ENCODE measurements around the gene STK26.

The STK26 gene

DNA sequence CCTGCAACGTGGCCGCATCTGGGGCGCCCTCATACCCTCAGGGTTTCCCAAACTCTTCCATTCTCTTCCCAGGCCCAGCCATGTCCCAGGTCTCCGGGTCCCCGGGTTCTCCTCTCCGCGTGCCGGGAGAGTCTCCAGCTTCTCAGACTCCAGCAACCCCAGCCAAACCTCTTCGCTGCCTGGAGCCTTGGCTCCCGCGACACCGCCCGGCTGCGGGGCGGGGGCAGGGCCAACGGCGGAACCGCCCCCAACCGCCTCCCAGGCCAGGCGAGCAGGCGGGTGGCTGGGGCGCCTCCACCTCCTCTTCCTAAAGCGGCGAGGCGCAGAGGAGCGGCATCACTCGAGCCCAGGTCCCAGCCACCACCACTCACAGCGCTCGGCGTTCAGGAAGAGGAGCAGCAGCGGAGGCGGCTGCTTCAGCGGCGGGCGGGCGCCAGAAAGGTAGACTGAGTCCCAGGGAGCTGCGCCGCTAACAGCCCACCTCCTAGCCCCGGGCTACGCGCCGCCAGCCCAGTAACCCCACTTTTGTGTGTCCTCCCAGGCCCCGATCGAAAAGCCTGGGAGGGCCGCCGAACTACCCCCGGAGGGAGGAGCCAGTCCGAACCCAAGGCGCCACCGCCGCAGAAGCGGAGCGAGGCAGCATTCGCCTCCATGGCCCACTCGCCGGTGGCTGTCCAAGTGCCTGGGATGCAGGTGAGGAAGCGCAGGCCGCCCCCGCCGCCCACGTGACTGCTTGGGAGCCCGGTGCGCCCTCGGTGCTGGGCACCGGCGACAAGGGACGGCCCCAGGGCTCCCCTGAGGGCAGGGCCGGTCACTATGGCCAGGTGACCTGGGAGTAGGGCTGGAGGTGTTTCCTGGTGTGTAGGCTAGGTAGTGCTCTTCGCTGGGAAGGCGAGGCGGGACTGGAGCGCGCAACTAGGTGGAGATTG, at the start of gene STK26:
Gene STK26 (plus strand): TSS at position 336 of the 929 bp plus-strand sequence. CDS start 316 bp downstream, at position 652.
- peak; percentile 90 for DNase-seq (ENCODE audit: low read depth)
- peak within 1 kb of the TSS; percentile 91 for H3K4me3 ChIP-seq (ENCODE audit: low read depth, low read length)
- TF ChIP-seq POLR2A (IDR thresholded peaks at IDR 0.05; ENCODE audit: extremely low read depth, insufficient read length) (peak; percentile 89), CTCF (IDR thresholded peaks at IDR 0.05; ENCODE audit: low read depth, low read length) (no peak), MYC (IDR thresholded peaks at IDR 0.05; ENCODE audit: low read depth, low read length) (peak; percentile 41), MAX (IDR thresholded peaks at IDR 0.05; ENCODE audit: low read depth, low read length) (peak; percentile 45; the same call in 1 of the 2 replicates)

DNA sequence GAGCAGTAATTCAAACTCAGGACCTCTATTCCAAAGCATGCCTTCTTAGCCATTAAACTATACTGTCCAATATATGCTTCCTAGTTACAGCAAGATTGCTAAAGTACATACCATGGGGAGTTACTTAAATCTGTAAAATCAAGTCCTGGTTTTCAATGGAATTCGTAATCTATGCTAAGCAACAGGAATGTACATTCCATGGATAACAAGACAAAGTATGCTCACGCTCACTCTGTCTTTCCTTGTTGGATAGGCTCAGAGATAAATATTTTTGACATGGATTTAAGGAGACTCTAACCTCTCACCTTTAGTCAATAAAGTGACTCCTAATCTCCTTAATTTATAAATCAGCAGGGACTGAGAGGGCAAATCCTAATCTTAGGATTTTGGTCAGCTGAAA, 47.3 kb upstream of the STK26 start:
- DNase-seq (ENCODE audit: low read depth), result no peak
- no peak for TF ChIP-seq MAX (IDR thresholded peaks at IDR 0.05; ENCODE audit: low read depth, low read length)
- no peak for TF ChIP-seq POLR2A (IDR thresholded peaks at IDR 0.05; ENCODE audit: extremely low read depth, insufficient read length)
- no peak for TF ChIP-seq CTCF (IDR thresholded peaks at IDR 0.05; ENCODE audit: low read depth, low read length)
- no peak for TF ChIP-seq MYC (IDR thresholded peaks at IDR 0.05; ENCODE audit: low read depth, low read length)
- H3K4me3 ChIP-seq (ENCODE audit: low read depth, low read length), result no peak overlapping the region

GRCh38 chrX:131977619-131978018, 45.5 kb upstream of the STK26 start:
- DNase-seq (ENCODE audit: low read depth), result no peak
- TF ChIP-seq MYC (IDR thresholded peaks at IDR 0.05; ENCODE audit: low read depth, low read length) (no peak), CTCF (IDR thresholded peaks at IDR 0.05; ENCODE audit: low read depth, low read length) (no peak), POLR2A (IDR thresholded peaks at IDR 0.05; ENCODE audit: extremely low read depth, insufficient read length) (no peak), MAX (IDR thresholded peaks at IDR 0.05; ENCODE audit: low read depth, low read length) (no peak)
- H3K4me3 ChIP-seq (ENCODE audit: low read depth, low read length), result no peak overlapping the region

DNA sequence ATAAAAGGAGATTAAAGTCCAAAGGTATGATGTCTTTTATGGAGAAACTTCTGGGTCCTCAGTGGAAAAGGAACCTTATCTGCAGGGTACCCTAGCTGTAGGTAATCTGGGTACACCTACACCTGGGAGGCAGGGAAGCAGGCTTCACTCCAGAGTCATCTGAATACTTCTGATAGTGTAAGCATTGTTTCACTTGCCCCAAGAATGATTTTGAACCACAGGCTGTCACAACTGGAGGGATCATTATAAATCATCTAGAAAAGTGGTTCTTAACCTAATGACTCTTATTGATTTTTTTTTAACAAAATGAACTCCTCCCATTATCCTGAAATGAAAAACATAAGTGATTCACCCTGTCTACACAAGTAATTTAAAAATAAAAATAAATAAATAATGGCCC, 44.0 kb upstream of the STK26 start:
- H3K4me3 ChIP-seq (ENCODE audit: low read depth, low read length), result no peak overlapping the region
- DNase-seq (ENCODE audit: low read depth), result no peak
- TF ChIP-seq POLR2A (IDR thresholded peaks at IDR 0.05; ENCODE audit: extremely low read depth, insufficient read length) (no peak), MYC (IDR thresholded peaks at IDR 0.05; ENCODE audit: low read depth, low read length) (no peak), CTCF (IDR thresholded peaks at IDR 0.05; ENCODE audit: low read depth, low read length) (no peak), MAX (IDR thresholded peaks at IDR 0.05; ENCODE audit: low read depth, low read length) (no peak)

- TF ChIP-seq CTCF (IDR thresholded peaks at IDR 0.05; ENCODE audit: low read depth, low read length) (no peak), MAX (IDR thresholded peaks at IDR 0.05; ENCODE audit: low read depth, low read length) (no peak), POLR2A (IDR thresholded peaks at IDR 0.05; ENCODE audit: extremely low read depth, insufficient read length) (no peak)
- peak; percentile 59 for DNase-seq (ENCODE audit: low read depth)
- no peak overlapping the region for H3K4me3 ChIP-seq (ENCODE audit: low read depth, low read length)
Observed at GRCh38 chrX:131985526-131986049, 37.5 kb upstream of the STK26 start.
